Measurements from ENCODE around the gene RHNO1. TPM values are rescaled to one million over a fixed set of nuclear protein-coding genes. Genes with fewer than 3 reads are reported as not detected.

The RHNO1 gene
- total RNA-seq, 1 experiment from 2014 or later = 49.5 TPM

DNA sequence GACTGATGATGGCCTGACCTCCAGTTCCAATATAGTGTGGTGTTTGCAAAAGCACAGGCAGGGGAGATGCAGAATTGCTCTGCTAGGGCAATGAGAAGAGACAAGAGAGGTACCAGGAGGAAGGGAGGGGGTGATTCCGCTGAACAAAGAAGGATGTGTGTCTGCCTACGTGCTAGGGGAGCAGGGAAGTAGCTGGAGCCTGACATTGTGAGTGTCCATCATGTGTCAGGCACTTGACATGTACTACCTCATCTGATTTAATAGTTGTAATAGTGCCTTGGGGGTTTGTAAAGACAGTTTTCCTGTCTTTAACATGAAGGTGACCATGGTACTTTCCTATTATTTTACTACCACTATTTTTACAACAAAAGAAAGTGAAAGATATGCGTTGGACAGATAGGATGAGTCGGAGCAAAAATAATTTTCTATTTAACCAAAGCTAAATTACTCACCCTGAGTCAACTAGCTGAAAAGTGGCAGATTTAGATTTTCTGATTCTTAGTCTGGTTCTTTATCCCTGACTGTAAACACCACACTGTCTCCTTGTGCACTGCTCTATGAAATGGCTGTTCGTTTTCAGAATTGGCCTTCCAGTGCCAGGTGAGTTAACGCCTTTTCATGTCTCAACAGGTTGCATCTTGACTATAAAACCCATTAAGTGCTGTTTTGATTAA lies 48.4 kb downstream of the RHNO1 start:
- Mint-ChIP-seq H3K9me3 (no peaks in the 10 kb centered on the region), H3K27me3 (ENCODE audit: low read depth) (no peaks in the 10 kb centered on the region), H3K4me1 (peaks cover 15% of the 10 kb centered on the region), H3K27ac (no peak overlapping the region), H3K4me3 (no peak overlapping the region), H3K36me3 (peaks cover 25% of the 10 kb centered on the region)
- ChIA-PET POLR2A (no interaction called here), CTCF (interaction anchor here (1.5 to 1.9 kb wide), 2 partner anchors 72 to 141 kb away, joined by 3 to 4 read pairs; no protein-coding TSS in a partner anchor)
- TF ChIP-seq GTF2I (CRISPR knock-in tag; conservative IDR thresholded peaks at IDR 0.05) (no peak), MYBL2 (CRISPR knock-in tag; IDR thresholded peaks at IDR 0.05) (no peak), SP1 (CRISPR knock-in tag; conservative IDR thresholded peaks at IDR 0.05) (no peak), ZNF396 (CRISPR knock-in tag; IDR thresholded peaks at IDR 0.05; ENCODE audit: borderline replicate concordance) (no peak), JUN (CRISPR knock-in tag; IDR thresholded peaks at IDR 0.05) (no peak), ZNF671 (CRISPR knock-in tag; IDR thresholded peaks at IDR 0.05) (no peak)
- no peak for DNase-seq (ENCODE audit: low spot score)
- no peak for ATAC-seq

DNA sequence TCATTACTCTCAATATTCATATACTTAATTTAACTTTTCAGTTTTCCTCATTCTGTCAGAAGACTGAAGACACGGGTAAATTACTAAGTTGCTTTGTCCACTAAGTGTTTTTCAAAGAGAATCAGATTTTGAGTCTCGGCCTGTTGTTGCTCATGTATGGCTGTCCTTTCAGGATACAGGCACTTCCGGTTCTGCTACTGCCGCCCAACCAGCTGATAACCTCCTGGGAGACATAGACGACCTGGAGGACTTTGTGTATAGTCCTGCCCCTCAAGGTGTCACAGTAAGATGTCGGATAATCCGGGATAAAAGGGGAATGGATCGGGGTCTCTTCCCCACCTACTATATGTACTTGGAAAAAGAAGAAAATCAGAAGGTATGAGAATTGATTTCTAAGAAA lies 53.8 kb downstream of the RHNO1 start:
- ATAC-seq (no peak), DNase-seq (ENCODE audit: low spot score) (no peak)
- Mint-ChIP-seq H3K36me3 (peaks cover 21% of the 10 kb centered on the region), H3K4me3 (no peak overlapping the region), H3K27ac (no peak overlapping the region), H3K9me3 (no peaks in the 10 kb centered on the region), H3K4me1 (no peaks in the 10 kb centered on the region), H3K27me3 (ENCODE audit: low read depth) (no peaks in the 10 kb centered on the region)
- TF ChIP-seq, protein P1, sequence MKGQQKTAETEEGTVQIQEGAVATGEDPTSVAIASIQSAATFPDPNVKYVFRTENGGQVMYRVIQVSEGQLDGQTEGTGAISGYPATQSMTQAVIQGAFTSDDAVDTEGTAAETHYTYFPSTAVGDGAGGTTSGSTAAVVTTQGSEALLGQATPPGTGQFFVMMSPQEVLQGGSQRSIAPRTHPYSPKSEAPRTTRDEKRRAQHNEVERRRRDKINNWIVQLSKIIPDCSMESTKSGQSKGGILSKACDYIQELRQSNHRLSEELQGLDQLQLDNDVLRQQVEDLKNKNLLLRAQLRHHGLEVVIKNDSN (CRISPR knock-in tag; IDR thresholded peaks at IDR 0.05) = no peak
- TF ChIP-seq, protein P2, sequence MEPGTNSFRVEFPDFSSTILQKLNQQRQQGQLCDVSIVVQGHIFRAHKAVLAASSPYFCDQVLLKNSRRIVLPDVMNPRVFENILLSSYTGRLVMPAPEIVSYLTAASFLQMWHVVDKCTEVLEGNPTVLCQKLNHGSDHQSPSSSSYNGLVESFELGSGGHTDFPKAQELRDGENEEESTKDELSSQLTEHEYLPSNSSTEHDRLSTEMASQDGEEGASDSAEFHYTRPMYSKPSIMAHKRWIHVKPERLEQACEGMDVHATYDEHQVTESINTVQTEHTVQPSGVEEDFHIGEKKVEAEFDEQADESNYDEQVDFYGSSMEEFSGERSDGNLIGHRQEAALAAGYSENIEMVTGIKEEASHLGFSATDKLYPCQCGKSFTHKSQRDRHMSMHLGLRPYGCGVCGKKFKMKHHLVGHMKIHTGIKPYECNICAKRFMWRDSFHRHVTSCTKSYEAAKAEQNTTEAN (CRISPR knock-in tag; IDR thresholded peaks at IDR 0.05) = no peak
- POLR2A ChIA-PET = no interaction called here
- CTCF ChIA-PET = no interaction called here

DNA sequence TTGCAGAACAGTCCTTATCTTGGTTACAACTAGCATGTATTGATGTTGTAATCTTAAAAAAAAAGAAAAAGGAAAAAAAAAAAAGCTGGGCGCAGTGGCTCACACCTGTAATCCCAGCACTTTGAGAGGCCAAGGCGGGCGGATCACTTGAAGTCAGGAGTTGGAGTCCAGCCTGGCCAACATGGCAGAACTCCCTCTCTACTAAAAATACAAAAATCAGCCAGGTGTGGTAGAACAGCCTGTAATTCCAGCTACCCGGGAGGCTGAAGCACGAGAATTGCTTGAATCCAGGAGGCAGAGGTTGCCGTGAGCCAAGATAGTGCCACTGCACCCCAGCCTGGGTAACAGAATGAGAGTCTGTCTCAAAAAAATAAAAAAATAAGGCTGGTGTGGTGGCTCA lies 56.6 kb downstream of the RHNO1 start:
- Mint-ChIP-seq H3K36me3 (peaks cover 23% of the 10 kb centered on the region), H3K9me3 (no peaks in the 10 kb centered on the region), H3K4me1 (no peaks in the 10 kb centered on the region), H3K4me3 (no peak overlapping the region), H3K27ac (no peak overlapping the region), H3K27me3 (ENCODE audit: low read depth) (no peaks in the 10 kb centered on the region)
- POLR2A ChIA-PET = no interaction called here
- ATAC-seq (no peak), DNase-seq (ENCODE audit: low spot score) (no peak)
- no peak for TF ChIP-seq NFE2L1 (CRISPR knock-in tag; IDR thresholded peaks at IDR 0.05)
- TF ChIP-seq NFYB (CRISPR knock-in tag; conservative IDR thresholded peaks at IDR 0.05; ENCODE audit: low read depth) = no peak
- TF ChIP-seq ZBTB21 (CRISPR knock-in tag; IDR thresholded peaks at IDR 0.05; ENCODE audit: borderline replicate concordance) = no peak
- no peak for TF ChIP-seq PRRX2 (CRISPR knock-in tag; IDR thresholded peaks at IDR 0.05)
- TF ChIP-seq, protein P3, sequence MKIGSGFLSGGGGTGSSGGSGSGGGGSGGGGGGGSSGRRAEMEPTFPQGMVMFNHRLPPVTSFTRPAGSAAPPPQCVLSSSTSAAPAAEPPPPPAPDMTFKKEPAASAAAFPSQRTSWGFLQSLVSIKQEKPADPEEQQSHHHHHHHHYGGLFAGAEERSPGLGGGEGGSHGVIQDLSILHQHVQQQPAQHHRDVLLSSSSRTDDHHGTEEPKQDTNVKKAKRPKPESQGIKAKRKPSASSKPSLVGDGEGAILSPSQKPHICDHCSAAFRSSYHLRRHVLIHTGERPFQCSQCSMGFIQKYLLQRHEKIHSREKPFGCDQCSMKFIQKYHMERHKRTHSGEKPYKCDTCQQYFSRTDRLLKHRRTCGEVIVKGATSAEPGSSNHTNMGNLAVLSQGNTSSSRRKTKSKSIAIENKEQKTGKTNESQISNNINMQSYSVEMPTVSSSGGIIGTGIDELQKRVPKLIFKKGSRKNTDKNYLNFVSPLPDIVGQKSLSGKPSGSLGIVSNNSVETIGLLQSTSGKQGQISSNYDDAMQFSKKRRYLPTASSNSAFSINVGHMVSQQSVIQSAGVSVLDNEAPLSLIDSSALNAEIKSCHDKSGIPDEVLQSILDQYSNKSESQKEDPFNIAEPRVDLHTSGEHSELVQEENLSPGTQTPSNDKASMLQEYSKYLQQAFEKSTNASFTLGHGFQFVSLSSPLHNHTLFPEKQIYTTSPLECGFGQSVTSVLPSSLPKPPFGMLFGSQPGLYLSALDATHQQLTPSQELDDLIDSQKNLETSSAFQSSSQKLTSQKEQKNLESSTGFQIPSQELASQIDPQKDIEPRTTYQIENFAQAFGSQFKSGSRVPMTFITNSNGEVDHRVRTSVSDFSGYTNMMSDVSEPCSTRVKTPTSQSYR (CRISPR knock-in tag; IDR thresholded peaks at IDR 0.05) = no peak
- TF ChIP-seq ATF1 (CRISPR knock-in tag; IDR thresholded peaks at IDR 0.05) = no peak
- TF ChIP-seq, protein P4, sequence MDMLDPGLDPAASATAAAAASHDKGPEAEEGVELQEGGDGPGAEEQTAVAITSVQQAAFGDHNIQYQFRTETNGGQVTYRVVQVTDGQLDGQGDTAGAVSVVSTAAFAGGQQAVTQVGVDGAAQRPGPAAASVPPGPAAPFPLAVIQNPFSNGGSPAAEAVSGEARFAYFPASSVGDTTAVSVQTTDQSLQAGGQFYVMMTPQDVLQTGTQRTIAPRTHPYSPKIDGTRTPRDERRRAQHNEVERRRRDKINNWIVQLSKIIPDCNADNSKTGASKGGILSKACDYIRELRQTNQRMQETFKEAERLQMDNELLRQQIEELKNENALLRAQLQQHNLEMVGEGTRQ (CRISPR knock-in tag; IDR thresholded peaks at IDR 0.05) = no peak
- TF ChIP-seq JAZF1 (CRISPR knock-in tag; IDR thresholded peaks at IDR 0.05) = no peak
- TF ChIP-seq RELA (CRISPR knock-in tag; IDR thresholded peaks at IDR 0.05; ENCODE audit: borderline replicate concordance) = no peak
- no peak for TF ChIP-seq SMAD4 (CRISPR knock-in tag; IDR thresholded peaks at IDR 0.05)
- no peak for TF ChIP-seq ELF4 (CRISPR knock-in tag; IDR thresholded peaks at IDR 0.05; ENCODE audit: low read depth)
- TF ChIP-seq, protein P2 (CRISPR knock-in tag; IDR thresholded peaks at IDR 0.05) = no peak
- no peak for TF ChIP-seq GABPB1 (CRISPR knock-in tag; IDR thresholded peaks at IDR 0.05)
- TF ChIP-seq KAT7 (CRISPR knock-in tag; IDR thresholded peaks at IDR 0.05; ENCODE audit: borderline replicate concordance) = no peak
- TF ChIP-seq FOXP1 (CRISPR knock-in tag; IDR thresholded peaks at IDR 0.05; ENCODE audit: borderline replicate concordance) = no peak
- TF ChIP-seq TP53 (CRISPR knock-in tag; IDR thresholded peaks at IDR 0.05) = no peak
- CTCF ChIA-PET = interaction anchor here (1.1 to 2.1 kb wide), 4 partner anchors 43 to 101 kb away, joined by 3 to 6 read pairs (median 5); partner anchors contain the start of gene TULP3

All from WTC11 (cell line).